Karpas-422 (cell line): Measurements from ENCODE around the gene CLDN7. TPM values are rescaled to one million over a fixed set of nuclear protein-coding genes. Genes with fewer than 3 reads are reported as not detected.

Source experiments
- DNase-seq: peaks from one replicate; pipeline ENCODE4 v3.0.0-alpha.2; 2015
- H2AFZ ChIP-seq: fragments of 200-600 bp; sonication (generic); 2 replicates; pipeline ENCODE4 v1.6.1; 2014; ENCODE audit warnings: antibody characterized with exemption, low read length, mixed read lengths
- H3K27ac ChIP-seq: fragments of 200-600 bp; sonication (generic); 2 replicates; pipeline ENCODE4 v1.5.1; 2014; ENCODE audit warnings: mild to moderate bottlenecking, low read length, moderate library complexity
- H3K27me3 ChIP-seq: fragments of 200-600 bp; sonication (generic); 2 replicates; pipeline ENCODE4 v1.6.1; 2014; ENCODE audit warnings: low read length, mixed read lengths
- H3K36me3 ChIP-seq: fragments of 200-600 bp; sonication (generic); 2 replicates; pipeline ENCODE4 v1.6.1; 2014; ENCODE audit warnings: low read length, mixed read lengths; ENCODE audit not compliant: insufficient read depth
- H3K4me1 ChIP-seq: fragments of 200-600 bp; sonication (generic); 2 replicates; pipeline ENCODE4 v1.6.1; 2014; ENCODE audit warnings: mild to moderate bottlenecking, low read length, mixed read lengths
- H3K4me2 ChIP-seq: fragments of 200-600 bp; sonication (generic); 2 replicates; pipeline ENCODE4 v1.6.1; 2014; ENCODE audit warnings: low read length, low read depth, mild to moderate bottlenecking; ENCODE audit not compliant: poor library complexity, severe bottlenecking
- H3K4me3 ChIP-seq: fragments of 200-600 bp; sonication (generic); 2 replicates; pipeline ENCODE4 v1.5.1; 2014; ENCODE audit warnings: mild to moderate bottlenecking, antibody characterized with exemption, low read length, mixed read lengths
- H3K79me2 ChIP-seq: fragments of 200-600 bp; sonication (generic); 2 replicates; pipeline ENCODE4 v1.6.1; 2014; ENCODE audit warnings: mild to moderate bottlenecking, low read length, mixed read lengths
- H3K9ac ChIP-seq: fragments of 200-600 bp; sonication (generic); 2 replicates; pipeline ENCODE4 v1.6.0; 2014; ENCODE audit warnings: low read length
- H3K9me2 ChIP-seq: fragments of 200-600 bp; sonication (generic), shearing (Covaris generic); replicated peaks from 2 replicates; pipeline ENCODE4 v1.6.0; 2014; ENCODE audit warnings: mild to moderate bottlenecking, low read length, moderate library complexity; ENCODE audit not compliant: insufficient read depth
- H3K9me3 ChIP-seq: fragments of 300-700, 200-600 bp; sonication (generic); 2 replicates; pipeline ENCODE4 v1.6.1; 2014; ENCODE audit warnings: low read length, mixed read lengths
- H4K20me1 ChIP-seq: fragments of 200-600 bp; sonication (generic); 2 replicates; pipeline ENCODE4 v1.6.1; 2014; ENCODE audit warnings: mild to moderate bottlenecking, antibody characterized with exemption, low read length, low read depth; ENCODE audit not compliant: insufficient read depth
- total RNA-seq: library from RNA; depleted of rRNA; stranded (reverse); fragments of >200 nt; shearing (Covaris generic); gene quantifications from 2 replicates; pipeline ENCODE4 v1.2.3, GENCODE V29; 2014; ENCODE audit warnings: low replicate concordance

The CLDN7 gene
- total RNA-seq, 1 experiment from 2014 or later: not detected

GRCh38 chr17:7253082-7253481, 9.2 kb downstream of the CLDN7 start:
- Histone ChIP-seq H2AFZ (no peak overlapping the region), H3K9me2 (no peaks in the 10 kb centered on the region), H4K20me1 (peaks cover 17% of the 10 kb centered on the region; the same call in 1 of the 2 replicates), H3K4me1 (peaks cover 27% of the 10 kb centered on the region), H3K4me2 (peak overlapping the region; percentile 94), H3K27me3 (no peaks in the 10 kb centered on the region), H3K36me3 (peaks cover 19% of the 10 kb centered on the region; the same call in 1 of the 2 replicates), H3K4me3 (peak overlapping the region; percentile 90), H3K9ac (peak overlapping the region; percentile 90), H3K27ac (peak overlapping the region; percentile 80), H3K79me2 (peaks cover 54% of the 10 kb centered on the region), H3K9me3 (no peaks in the 10 kb centered on the region)
- no peak for DNase-seq

GRCh38 chr17:7252176-7253043, 9.9 kb downstream of the CLDN7 start, which contains the start of gene ELP5:
Gene ELP5 (plus strand): TSS chr17:7252215. CDS start chr17:7252551, 336 bp downstream.
- peak within 1 kb of the TSS; percentile 94 for H3K4me2 ChIP-seq
- H3K27me3 ChIP-seq: no peaks in the 10 kb centered on the region
- H3K9ac ChIP-seq: peak within 1 kb of the TSS; percentile 94
- H3K9me2 ChIP-seq: no peaks in the 10 kb centered on the region
- peaks cover 19% of the 10 kb centered on the region; the same call in 1 of the 2 replicates for H3K36me3 ChIP-seq
- H3K4me3 ChIP-seq: peak within 1 kb of the TSS; percentile 90
- H3K9me3 ChIP-seq: no peaks in the 10 kb centered on the region
- H2AFZ ChIP-seq: peak within 1 kb of the TSS; percentile 58; the same call in 1 of the 2 replicates
- H3K4me1 ChIP-seq: peaks cover 27% of the 10 kb centered on the region
- DNase-seq: peak; percentile 97
- peak within 1 kb of the TSS; percentile 80 for H3K27ac ChIP-seq
- H4K20me1 ChIP-seq: peaks cover 17% of the 10 kb centered on the region; the same call in 1 of the 2 replicates
- peaks cover 60% of the 10 kb centered on the region for H3K79me2 ChIP-seq

GRCh38 chr17:7251661-7252175, 10.6 kb downstream of the CLDN7 start, which contains the start of gene CTDNEP1:
Gene CTDNEP1 (minus strand): TSS chr17:7251734. CDS start chr17:7251296, 438 bp downstream.
- peak within 1 kb of the TSS; percentile 58; the same call in 1 of the 2 replicates for H2AFZ ChIP-seq
- peak within 1 kb of the TSS; percentile 90 for H3K4me3 ChIP-seq
- H4K20me1 ChIP-seq: peaks cover 17% of the 10 kb centered on the region; the same call in 1 of the 2 replicates
- H3K9me2 ChIP-seq: no peaks in the 10 kb centered on the region
- peak within 1 kb of the TSS; percentile 94 for H3K9ac ChIP-seq
- peak; percentile 99 for DNase-seq
- peak within 1 kb of the TSS; percentile 80 for H3K27ac ChIP-seq
- peaks cover 20% of the 10 kb centered on the region; the same call in 1 of the 2 replicates for H3K36me3 ChIP-seq
- peaks cover 27% of the 10 kb centered on the region for H3K4me1 ChIP-seq
- H3K4me2 ChIP-seq: peak within 1 kb of the TSS; percentile 94
- H3K9me3 ChIP-seq: no peaks in the 10 kb centered on the region
- no peaks in the 10 kb centered on the region for H3K27me3 ChIP-seq
- peaks cover 67% of the 10 kb centered on the region for H3K79me2 ChIP-seq

- DNase-seq: peak; percentile 66
- no peaks in the 10 kb centered on the region for H3K9me3 ChIP-seq
- H3K36me3 ChIP-seq: peaks cover 22% of the 10 kb centered on the region; the same call in 1 of the 2 replicates
- peak overlapping the region; percentile 94 for H3K9ac ChIP-seq
- no peaks in the 10 kb centered on the region for H3K9me2 ChIP-seq
- H3K4me1 ChIP-seq: peaks cover 27% of the 10 kb centered on the region
- H3K4me2 ChIP-seq: peak overlapping the region; percentile 91
- H4K20me1 ChIP-seq: peaks cover 17% of the 10 kb centered on the region; the same call in 1 of the 2 replicates
- peaks cover 72% of the 10 kb centered on the region for H3K79me2 ChIP-seq
- H3K4me3 ChIP-seq: peak overlapping the region; percentile 90
- no peak overlapping the region for H2AFZ ChIP-seq
- H3K27me3 ChIP-seq: no peaks in the 10 kb centered on the region
- H3K27ac ChIP-seq: peak overlapping the region; percentile 76
Observed at GRCh38 chr17:7250695-7251627, 11.3 kb downstream of the CLDN7 start.

GRCh38 chr17:7249830-7250229, 12.4 kb downstream of the CLDN7 start:
- Histone ChIP-seq H3K4me2 (peak overlapping the region; percentile 91), H3K79me2 (peaks cover 72% of the 10 kb centered on the region), H4K20me1 (peaks cover 17% of the 10 kb centered on the region; the same call in 1 of the 2 replicates), H3K27ac (peak overlapping the region; percentile 76), H3K4me1 (peaks cover 27% of the 10 kb centered on the region), H2AFZ (no peak overlapping the region), H3K9ac (peak overlapping the region; percentile 94), H3K36me3 (peaks cover 21% of the 10 kb centered on the region; the same call in 1 of the 2 replicates), H3K9me3 (no peaks in the 10 kb centered on the region), H3K27me3 (no peaks in the 10 kb centered on the region), H3K4me3 (peak overlapping the region; percentile 90), H3K9me2 (no peaks in the 10 kb centered on the region)
- peak; percentile 72 for DNase-seq

- H3K4me2 ChIP-seq: peak overlapping the region; percentile 91
- H3K9me2 ChIP-seq: no peaks in the 10 kb centered on the region
- H3K9ac ChIP-seq: peak overlapping the region; percentile 94
- no peak for DNase-seq
- H2AFZ ChIP-seq: no peak overlapping the region
- H3K27me3 ChIP-seq: no peaks in the 10 kb centered on the region
- H3K4me1 ChIP-seq: peaks cover 27% of the 10 kb centered on the region
- peaks cover 66% of the 10 kb centered on the region for H3K79me2 ChIP-seq
- peaks cover 17% of the 10 kb centered on the region; the same call in 1 of the 2 replicates for H4K20me1 ChIP-seq
- H3K27ac ChIP-seq: no peak overlapping the region; the same call in 1 of the 2 replicates
- no peaks in the 10 kb centered on the region for H3K9me3 ChIP-seq
- H3K36me3 ChIP-seq: peaks cover 16% of the 10 kb centered on the region; the same call in 1 of the 2 replicates
- H3K4me3 ChIP-seq: peak overlapping the region; percentile 90; the same call in 1 of the 2 replicates
Observed at GRCh38 chr17:7249214-7249613, 13.1 kb downstream of the CLDN7 start.

GRCh38 chr17:7248796-7249195, 13.5 kb downstream of the CLDN7 start:
- no peak overlapping the region for H2AFZ ChIP-seq
- H3K79me2 ChIP-seq: peaks cover 63% of the 10 kb centered on the region
- no peak for DNase-seq
- H4K20me1 ChIP-seq: peaks cover 17% of the 10 kb centered on the region; the same call in 1 of the 2 replicates
- H3K27me3 ChIP-seq: no peaks in the 10 kb centered on the region
- no peak overlapping the region for H3K4me3 ChIP-seq
- H3K4me2 ChIP-seq: peak overlapping the region; percentile 91
- no peaks in the 10 kb centered on the region for H3K9me2 ChIP-seq
- H3K9me3 ChIP-seq: no peaks in the 10 kb centered on the region
- H3K27ac ChIP-seq: no peak overlapping the region; the same call in 1 of the 2 replicates
- peaks cover 13% of the 10 kb centered on the region; the same call in 1 of the 2 replicates for H3K36me3 ChIP-seq
- H3K4me1 ChIP-seq: peaks cover 27% of the 10 kb centered on the region
- peak overlapping the region; percentile 94 for H3K9ac ChIP-seq
